Cerebellar nuclear complex (tissue), 1 donor: Measurements from ENCODE around the gene DEFB132.
A peak's percentile ranks its signal among the peaks of the same experiment; 100 is the strongest.

Experiments
- DNase-seq, 2 experiments: peaks; one replicate each; lab custom pipeline; 2025; lab: John Stamatoyannopoulos, UW

DEFB132 gene

GRCh38 chr20:266596-267562, 9.4 kb downstream of the DEFB132 start:
- DNase-seq = peak in 1 of 2 experiments; percentile 18

DNA sequence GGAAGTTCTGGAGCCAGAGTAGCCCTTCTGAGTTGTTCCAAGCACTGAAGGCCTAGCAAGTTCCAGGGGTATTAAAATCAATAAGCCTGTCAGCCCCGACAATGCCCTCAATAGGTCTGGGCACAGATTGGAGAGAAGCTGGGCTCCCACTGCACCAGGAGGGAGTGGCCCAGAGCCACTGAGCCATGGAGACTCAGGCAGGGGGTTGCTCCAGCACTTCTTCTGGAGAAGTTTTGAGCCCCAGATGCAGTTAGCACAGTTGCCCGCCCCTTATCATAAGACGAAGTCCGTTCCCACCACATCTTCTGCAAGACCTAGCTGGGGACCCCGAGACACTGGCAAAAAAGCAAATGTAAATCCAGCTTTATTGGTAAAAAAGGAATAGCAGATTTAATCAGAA, 13.0 kb downstream of the DEFB132 start:
- DNase-seq = no peak

DNA sequence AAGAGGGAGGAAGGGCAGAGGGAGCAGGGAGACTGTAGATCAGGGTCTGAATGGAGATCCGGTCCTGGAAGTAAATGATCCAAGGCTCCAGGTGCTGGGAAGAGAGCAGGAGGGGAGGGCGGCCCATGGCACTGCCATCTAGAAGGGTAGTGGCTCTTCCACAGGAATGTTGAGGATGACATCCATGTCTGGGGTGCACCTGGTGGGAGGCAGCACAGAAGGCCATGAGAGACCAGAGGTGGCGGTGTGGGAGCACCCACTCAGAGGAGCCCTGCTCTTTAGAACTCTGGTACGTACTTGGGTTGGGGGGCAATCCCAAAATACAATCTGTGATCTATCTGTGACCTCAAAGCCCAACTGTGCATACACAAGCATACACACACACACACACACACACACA, 13.5 kb downstream of the DEFB132 start:
- DNase-seq = no peak

DNA sequence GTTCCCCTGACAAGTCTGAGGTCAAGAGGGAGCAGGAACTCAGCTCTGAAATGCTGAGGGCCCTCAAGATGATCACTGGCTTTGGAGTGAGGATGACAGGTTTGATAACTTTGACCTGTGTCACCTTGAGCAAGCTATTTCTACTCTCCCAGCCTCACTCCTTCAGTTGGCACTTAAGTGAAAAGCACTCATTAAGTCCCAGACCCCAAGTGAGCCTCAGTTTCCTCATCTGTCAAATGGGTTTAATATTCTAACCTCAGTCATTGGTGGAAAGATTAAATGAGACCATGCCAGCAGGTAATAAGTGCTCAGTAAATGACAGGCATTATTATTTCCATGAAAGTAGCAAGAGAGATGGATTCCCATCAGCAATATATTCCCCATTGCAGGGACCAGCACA, 14.0 kb downstream of the DEFB132 start:
- no peak for DNase-seq

DNA sequence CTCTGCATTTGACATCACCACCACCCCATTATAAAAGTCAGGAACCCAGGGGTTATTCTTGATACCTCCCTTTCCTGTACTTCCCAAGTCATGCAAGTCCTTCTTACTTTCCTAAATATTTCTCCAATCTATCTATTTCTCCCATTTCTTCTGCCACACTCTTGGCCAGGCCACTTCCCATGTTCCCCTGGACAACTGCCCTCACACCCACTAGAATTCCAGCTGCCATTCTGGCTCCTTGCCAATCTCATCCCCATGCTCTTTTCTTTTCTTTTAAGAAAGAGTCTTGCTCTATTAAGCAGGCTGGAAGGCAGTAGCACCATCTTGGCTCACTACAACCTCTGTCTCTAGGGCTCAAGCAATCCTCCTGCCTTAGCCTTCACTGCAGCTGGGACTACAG, 15.2 kb downstream of the DEFB132 start:
- DNase-seq = no peak

DNA sequence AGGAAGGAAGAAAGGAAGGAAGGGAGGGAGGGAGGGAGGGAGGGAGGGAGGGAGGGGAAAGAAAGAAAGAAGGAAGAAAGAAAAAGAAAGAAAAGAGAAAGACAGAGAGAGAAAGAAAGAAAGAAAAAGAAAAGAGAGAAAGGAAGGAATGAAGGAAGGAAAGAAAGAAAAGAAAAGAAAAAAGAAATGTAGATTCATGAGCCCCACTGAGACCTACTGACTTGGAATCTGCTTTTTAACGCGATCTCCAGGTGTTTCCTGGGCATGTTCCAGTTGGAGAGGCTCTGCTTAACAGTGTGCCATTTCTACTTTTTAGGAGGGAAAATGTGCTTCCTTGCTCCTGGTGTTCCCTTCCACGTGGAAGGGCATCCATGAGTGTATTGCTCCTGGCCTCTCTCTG, 16.4 kb downstream of the DEFB132 start:
- no peak for DNase-seq

- DNase-seq = no peak
Observed at GRCh38 chr20:275791-276190, 18.3 kb downstream of the DEFB132 start.

DNA sequence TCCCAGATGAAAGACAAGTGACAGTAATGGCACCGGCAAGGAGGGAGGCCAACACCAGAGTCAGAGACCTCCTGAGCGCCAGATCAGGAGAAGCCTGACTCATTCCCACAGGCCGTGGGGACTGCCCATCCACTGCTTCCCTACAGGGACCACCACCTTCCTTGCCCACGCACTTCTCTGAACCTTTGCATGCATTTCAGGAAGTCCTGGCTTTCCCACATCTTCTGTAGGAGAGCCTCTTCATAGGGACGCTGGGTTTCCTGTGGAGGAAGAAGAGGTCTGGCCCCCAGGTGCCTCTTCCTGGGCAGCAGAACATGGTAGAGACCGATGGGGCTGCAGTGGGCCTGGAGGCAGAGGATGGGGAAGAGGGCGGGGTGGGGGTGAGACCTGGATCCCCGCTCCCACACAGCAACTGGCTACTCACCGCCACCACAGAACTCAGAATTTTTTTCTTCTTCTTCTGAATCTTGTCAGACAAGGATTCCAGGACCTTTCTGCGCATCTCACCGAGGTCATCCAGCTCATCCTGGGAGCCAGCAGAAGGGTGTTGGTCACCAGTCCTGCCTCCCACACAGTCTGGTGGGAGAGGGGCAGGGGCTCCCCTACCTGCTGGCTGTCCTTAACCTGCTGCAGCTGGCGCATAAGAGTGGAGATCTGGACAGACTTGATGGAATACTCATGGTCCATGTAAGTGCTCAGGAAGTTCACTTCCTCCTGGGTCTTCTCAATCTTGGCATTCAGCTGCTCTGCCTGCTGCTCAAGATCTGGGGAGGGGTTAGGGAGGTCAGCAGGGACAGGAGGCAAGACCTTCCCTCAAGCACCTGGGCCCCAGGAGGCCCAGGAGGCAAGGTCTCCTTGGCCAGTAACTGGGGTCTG, 19.3 kb downstream of the DEFB132 start:
- DNase-seq = no peak

DNA sequence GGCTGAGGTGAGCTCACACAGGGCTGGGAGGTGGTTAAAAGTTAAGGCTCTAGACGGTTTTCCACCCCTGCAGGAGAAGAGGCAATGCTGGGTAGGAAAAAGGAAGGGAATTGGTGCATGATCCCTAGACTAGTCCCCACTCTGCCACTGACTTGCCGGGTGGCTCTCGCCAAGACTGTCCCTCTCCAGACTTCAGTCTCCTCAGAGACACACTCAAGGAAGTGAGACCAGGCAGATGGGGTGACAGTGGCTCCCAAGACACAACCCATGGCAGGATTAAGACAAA, 19.9 kb downstream of the DEFB132 start:
- DNase-seq = no peak

DNA sequence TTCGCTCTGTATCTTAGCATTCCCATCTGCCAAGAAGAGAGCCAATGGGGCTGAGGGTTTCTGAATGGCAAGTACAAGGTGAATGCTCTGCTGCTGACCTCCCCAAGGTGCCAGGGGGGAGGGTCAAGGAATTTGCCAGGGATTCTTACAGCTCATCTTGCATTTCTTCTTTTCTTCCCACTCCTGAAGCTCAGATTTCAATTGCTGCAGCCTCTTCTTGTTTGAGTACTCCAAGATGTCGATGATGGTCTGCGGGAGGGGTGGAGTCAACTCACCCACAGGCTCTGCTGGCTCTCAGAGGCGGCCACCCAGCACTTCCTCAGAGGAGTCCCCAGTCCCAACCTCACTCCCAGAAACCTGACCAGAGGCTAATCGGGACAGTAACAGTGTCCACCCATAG, 20.7 kb downstream of the DEFB132 start:
- no peak for DNase-seq

GRCh38 chr20:278607-279571, 21.4 kb downstream of the DEFB132 start:
- DNase-seq = no peak

DNA sequence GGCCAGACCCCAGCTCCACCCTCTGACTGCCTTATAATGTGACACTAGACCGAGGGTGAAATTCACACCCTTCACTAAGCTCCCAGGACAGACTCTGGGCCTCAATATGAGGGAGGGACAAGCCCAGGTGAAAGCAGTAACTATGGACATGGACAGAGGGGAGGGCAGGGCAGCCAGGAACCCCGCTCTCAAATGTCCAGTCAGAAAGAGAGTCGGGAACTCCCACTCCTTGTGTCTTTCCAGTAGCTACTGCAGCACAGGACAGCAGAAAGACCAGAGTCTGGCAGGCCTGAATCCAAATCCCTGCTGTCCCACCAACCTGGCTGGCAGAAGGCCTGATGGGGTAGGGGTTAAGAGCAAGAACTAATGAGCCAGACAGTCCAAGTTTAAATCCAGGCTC, 26.6 kb downstream of the DEFB132 start:
- no peak for DNase-seq

GRCh38 chr20:286508-286907, 29.0 kb downstream of the DEFB132 start:
- no peak for DNase-seq

DNA sequence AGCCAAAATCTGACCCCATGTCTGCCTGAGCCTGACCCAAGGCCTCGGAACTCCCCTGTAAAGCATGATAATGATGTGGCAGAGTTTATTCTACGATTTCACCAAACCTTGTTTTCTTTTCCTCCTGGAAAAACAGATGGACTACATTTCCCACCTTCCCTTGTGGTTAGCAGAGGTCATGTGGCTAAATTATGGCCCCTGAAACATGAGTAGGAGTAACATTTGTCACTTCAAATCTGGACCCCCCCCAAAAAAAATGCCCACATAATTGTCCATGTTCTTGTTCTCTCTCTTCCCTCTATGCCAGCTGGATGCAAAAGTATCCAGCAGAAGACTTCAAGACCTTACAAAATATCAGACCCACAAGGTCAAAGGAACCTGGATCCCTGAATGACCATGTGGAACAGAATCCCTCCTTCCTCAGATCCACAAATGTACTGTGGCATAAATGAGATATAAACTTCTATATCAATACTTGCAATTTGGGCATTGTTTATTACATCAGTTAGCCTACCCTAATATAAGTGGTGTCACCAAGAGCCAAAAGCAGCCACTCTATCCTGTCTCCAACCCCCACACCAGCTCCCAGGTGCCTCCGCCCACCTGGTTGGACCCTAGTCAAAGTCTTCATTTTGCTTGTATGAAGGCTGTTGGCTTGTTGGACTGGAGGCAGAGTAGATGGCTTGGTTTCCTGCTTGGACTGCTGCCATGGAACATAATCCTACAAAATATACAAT, 31.6 kb downstream of the DEFB132 start:
- no peak for DNase-seq

DNA sequence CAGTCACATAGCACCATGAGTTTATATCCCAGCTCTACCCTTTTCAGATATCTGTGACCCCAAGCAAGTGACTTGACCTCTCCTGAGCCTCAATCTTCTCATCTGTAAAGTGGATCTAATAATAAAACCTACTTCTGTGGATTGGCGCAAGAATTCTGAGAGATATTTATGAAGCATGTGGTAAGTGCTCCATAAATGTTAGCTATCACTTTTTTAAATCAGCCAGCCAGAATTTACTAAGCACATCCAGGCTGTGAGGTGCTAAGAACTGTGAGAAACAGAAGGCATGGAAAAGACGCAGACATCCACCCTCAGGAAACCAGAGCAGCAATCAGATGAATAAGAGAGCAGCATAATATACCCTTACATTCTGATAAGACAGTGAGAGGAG, 32.2 kb downstream of the DEFB132 start:
- DNase-seq = no peak

DNA sequence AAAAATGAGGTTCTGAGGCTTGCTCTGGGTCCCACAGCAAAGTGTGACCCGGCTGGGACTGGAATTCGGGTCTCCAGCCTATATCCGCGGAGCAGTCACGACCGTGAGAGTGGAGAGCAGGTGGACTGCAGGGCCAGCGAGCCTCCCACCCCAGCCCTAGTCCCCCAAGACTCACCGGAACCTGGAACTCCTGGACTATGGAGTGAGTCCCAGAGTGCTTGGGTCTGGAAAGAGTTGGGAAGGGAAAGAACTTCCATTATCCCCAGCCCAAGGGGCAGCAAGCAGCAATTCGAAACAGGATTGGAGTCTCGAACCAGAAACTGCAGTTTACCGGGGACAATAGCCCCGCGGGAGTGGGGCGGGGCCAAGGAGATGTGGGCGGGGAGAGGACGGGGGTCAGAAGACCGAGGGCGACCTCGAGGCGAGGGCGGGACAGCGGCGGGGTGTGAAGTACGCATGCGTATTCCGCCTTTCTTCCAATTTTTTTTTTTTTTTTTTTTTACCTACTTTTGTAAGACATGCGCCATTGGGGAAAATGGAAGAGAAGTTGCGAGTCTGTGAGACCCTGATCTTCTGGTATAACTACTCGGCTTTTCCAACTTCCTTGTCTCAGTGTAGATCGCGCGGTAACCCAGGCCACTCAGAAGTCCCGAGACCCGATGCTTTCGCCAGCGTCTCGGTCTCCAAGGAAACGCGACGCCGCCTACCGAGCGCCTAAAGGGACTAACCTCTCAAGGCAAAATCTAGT, 32.7 kb downstream of the DEFB132 start, which contains the start of gene C20orf96:
TSS of gene C20orf96 (minus strand) at position 667 of the 748 bp plus-strand sequence. CDS start at position 527, 140 bp downstream.
- DNase-seq = peak in 1 of 2 experiments; percentile 28

DNA sequence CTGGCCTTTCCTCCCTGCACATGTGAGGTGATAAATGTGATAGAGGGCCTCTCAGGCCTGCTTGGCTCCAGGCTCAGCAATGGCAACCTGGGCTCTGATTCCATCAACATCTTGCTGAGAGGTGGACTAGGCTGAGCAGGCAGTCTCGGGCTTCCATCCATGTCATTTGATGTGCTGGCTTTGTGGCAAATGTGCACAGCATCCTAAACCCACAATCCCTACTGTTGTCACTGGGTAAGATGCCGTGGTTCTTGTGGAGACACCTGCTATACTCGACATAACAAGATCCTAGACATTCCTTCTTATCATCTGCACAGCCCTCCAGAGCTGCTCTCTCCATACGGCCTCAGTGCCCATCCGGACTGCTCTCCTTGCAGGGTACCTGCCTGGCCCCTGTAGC, 37.1 kb downstream of the DEFB132 start:
- DNase-seq = no peak

DNA sequence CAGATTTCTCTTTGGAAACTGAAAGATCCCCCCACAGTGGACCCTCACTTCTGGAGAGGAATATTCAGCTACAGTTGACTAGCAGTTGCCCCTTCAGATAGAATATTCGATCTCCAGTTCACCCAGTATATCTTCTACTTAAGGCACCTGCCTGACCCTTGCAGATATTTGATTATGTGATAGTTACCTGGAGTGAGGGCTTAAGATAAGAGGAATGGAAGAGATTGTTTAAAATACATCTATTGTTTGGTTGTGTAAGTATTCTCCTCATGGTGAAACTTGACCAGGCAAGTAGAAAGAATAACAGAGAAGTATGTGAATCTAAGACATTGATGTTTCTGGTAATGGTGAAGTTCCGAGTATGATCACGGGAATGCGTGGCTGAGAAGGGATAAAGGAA, 38.3 kb downstream of the DEFB132 start:
- no peak for DNase-seq

DNA sequence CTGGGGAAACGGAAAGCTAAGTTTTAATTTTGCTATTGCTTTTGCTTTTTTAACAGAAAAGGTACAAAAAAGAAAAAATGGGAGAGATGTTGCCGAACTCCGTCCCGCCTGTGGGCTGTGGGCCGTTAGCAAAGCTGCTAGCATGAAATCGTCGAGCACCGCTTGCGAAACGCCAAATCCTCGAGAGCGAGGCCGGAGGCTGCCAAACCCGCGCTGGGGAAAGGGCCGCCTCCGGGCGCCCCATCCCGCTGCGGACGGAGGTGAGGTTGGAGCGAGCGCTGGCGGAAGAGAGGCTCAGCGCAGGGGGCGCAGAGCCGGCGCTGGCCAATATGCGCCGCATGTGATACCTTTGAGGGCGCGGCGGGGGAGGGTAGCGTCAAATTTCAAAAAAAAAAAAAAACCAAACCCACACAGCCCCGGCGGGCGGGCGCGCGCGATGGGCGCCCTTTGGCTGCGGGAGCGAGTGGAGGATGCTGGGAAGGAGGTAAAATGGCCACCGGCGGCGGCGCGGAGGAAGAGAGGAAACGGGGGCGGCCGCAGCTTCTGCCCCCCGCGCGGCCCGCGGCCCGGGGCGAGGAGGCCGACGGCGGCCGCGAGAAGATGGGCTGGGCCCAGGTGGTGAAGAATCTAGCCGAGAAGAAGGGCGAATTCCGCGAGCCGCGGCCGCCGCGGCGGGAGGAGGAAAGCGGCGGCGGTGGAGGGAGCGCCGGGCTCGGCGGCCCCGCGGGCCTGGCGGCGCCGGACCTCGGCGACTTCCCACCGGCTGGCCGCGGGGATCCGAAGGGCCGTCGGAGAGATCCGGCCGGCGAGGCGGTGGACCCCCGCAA, 39.8 kb downstream of the DEFB132 start, which contains the start of gene ZCCHC3:
TSS of gene ZCCHC3 (plus strand) at position 473 of the 827 bp plus-strand sequence. CDS start at position 490, 17 bp downstream.
- DNase-seq = peak in 1 of 2 experiments; percentile 42
